ENCODE results near the gene CKB.

CKB gene

GRCh38 chr14:103476631-103477030 lies 46.0 kb downstream of the CKB start:
- no peak for DNase-seq

GRCh38 chr14:103476065-103476464 lies 46.6 kb downstream of the CKB start:
- no peak for DNase-seq

- no peak for DNase-seq
Measured at GRCh38 chr14:103474893-103475292, 47.7 kb downstream of the CKB start.

- DNase-seq = no peak
Measured at GRCh38 chr14:103472939-103473338, 49.7 kb downstream of the CKB start.

Data from NCI-H1930 (cell line).